COLO668 (cell line): ENCODE measurements around the gene BAG5.

ENCODE experiments used
- DNase-seq: peaks from one replicate; lab custom pipeline; 2025; ENCODE audit not compliant: unreplicated experiment; lab: John Stamatoyannopoulos, UW

The BAG5 gene

DNA sequence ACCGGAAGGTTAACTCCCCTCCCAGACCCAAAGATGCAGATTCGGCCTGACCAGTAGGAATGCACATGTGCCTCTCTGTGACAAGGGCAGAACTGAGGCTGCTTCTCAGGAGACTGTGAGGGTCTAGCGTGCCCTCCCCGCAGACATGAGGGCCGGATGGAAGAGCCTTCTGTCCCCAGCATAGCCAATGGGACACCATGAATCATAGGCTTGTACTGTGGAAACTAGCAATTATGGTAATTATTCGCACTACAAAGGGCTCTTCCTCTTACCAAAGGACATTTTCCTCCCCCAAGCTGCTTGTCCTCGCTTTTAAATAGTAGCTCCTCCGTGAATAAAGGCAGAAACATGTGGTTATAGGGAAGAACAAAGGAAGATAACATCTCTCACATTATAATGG is 6.5 kb upstream of the BAG5 start:
- DNase-seq: no peak

DNA sequence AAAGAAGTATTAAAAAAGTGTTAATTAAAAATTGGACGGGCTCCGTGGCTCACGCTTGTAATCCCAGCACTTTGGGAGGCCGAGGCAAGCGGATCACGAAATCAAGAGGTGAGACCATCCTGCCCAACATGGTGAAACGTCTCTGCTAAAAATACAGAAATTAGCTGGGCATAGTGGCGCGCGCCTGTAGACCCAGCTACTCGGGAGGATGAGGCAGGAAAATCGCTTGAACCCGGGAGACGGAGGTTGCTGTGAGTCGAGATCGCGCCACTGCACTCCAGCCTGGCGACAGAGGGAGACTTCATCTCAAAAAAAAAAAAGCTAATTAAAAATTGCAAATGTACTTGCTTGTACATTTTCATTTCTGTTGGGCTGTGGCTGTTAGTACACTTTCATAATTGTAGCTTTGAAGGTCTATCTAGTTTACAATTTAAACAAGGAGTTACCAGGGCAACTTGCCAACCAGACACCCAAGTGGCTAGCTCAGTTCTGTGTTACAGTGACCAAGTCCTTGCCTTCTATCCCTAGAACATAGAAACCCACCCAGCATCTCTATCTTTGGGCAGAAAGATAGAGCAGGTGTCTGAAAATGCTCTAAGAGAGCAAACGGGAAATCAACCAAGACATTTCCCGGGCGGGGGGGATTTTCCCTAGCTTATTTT is 1.5 kb upstream of the BAG5 start:
- DNase-seq: no peak

DNA sequence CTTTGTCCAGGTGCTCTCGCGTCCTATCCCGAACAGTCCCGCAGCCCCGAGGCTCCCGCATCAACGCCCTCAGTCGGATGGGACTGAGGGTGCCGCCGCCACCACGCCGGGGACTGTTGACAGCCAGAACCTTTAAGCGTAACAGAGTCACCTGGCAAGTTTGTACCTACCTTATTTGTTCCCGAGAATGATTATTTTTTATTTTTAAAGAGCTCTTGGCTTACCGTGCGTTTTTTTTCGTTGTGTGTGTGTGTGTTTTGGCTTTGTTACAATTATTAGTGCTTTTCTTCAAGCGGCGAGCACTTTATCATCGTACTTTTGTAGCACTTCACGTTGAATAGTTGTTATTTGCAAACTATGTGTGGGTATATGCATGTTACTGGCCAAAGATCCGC is 766 bp upstream of the BAG5 start:
- no peak for DNase-seq

DNA sequence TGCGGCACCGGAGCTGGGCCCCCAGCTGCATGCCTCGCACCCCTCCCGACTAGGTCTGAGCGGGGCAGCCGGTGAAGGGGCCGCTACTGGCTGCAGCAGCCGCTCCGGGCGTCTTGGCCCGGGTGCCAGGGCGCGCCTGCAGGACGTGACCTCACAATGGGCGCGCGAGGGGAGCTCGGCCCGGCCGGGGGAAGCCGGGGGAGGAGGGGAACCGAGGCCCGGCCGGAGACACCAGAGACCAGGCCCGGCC is 353 bp downstream of the BAG5 start:
- peak; percentile 77 for DNase-seq

DNA sequence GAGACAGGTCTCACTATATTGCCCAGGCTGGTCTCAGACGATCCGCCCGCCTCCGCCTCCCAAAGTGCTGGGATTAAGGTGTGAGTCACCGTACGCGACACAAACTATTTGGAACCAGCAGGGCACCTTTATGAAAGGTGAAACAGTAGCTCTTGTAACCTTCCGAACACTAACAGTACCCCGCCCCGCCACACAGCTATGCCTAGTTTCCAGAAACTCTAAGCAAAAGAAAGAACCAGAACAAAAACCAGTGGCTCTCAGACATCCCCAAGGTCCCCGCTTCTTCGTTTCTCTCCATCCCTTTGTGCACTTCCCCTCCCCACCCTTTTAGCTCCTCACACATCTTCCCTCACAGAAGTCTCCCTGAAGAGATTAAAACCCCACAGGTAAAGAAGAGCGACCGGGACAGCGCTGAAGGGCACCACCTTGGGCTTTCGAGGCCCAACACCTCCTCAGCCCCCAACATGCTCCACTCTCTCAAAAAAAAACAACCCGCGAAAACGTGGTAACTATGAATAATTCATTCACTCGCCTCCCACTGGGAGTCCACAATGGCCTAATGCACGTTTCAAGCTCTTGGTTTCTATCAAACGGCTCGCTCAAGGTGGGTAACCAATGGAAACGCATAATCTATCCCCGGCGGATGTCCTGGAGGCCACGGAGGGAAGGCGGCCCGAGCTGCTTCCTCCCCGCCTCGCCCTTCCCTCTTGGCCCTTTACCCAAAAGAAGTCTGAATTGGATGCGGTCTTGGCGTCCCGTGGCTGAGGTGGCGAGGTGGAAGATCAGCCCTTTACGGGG is 877 bp downstream of the BAG5 start:
- DNase-seq: peak; percentile 52

DNA sequence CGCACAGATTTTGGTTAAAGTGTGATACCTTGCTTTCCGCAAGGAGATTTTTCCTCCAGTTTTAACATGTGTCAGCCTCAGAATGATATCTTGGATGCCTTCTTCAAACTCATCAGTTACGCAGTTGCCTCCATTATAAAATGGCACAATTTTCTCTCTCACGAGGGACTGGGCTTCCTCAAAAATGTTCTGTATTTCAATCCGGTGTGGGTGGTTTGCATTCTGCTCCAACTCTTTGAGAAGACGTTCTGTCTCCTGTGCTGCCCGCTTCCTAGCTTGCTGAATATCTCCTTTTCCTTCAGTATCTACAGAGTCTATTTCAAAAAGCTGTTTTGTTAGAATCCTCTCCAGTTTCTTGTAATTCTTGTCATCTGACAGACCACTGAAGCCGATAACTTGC is 1.8 kb downstream of the BAG5 start:
- DNase-seq: no peak

DNA sequence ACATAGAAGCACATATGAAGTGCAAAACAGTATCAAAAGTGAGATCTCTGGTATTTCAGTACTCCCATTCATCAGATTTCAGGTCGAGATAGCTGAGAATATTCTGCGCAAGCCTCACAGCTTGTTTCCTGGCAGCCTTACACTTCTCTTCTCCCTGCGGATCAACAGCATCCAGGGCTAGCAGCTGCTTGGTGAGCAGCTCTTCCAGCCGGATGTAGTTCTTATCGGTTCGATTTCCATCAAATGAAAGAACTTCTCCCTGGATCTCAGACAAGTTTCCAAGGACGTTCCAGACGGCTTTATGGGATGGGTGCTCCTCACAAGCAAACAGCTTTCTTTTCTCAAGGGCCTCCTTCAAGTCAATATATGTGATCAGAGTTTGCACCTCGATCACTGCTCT is 2.7 kb downstream of the BAG5 start:
- DNase-seq: no peak

DNA sequence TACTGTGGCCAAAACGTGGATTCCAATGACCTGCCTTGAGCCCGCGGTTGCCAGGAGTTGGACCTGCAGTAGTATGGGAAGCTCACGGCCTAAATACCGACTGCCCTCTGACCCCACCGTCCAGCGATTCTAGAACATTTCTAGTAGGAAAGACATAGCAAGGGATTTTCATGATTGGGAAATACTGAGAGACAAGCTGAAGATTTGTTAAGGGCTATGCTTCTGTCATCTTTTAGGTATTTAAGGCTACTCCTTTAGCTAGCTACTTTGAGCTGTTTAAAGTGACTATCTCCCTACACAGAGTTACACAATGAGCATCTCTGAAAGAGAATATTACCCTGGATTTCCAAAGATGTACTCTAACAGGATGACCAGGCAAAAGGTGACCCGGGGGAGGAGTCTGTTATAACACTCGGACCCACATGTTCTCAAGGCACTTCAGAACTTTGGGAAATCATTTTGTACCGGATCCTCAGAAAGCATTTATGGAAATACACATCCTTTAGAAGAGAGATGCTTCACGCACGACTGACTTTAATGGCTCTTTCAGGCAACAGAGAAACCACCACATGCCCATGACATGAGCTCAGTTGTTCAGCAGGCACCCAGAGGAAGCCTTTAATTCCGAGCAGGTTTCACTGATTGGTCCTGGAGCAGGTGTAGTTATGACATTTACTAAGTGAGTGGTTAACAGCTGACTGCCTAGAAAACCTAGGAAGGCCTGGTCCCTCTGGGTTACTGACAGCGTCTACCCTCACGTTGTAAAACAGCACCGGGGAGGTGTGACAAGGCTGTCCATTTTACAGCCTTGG is 4.2 kb downstream of the BAG5 start:
- DNase-seq: peak; percentile 53

DNA sequence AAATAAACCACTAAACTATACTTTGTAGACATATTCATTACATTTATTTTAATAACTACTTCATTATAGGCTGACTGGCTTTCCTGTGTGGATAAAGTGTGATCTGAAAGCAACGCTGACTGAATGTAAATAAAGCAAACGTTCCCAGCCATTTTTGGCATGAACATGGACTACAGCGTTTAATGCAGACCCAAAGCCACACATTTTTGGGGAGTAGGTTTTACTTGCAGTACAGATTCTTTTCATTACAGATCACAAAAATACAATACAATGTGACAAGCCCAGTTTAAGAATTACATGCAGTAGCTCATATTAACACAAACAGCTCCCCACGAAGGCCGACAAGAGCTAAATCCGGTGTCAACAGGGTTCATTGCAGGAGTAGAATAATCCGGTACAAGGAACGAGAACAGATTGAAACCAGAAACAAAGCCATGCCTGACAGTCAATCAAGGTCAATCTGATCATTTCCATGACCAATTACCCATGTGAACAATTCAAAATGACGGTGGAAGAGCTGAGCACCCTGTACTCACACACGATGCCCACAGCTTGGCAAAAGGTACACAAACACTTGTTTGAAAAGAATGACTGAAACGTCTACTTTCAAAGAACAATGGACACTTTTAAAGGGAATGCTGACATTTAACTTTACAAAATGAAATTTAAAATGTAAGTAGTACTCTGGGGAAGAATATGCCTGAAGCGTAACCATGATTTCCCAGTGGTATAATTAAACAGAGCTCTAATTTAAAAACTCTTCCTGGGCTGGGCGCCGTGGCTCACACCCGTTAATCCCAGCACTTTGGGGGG is 5.3 kb downstream of the BAG5 start:
- DNase-seq: no peak

DNA sequence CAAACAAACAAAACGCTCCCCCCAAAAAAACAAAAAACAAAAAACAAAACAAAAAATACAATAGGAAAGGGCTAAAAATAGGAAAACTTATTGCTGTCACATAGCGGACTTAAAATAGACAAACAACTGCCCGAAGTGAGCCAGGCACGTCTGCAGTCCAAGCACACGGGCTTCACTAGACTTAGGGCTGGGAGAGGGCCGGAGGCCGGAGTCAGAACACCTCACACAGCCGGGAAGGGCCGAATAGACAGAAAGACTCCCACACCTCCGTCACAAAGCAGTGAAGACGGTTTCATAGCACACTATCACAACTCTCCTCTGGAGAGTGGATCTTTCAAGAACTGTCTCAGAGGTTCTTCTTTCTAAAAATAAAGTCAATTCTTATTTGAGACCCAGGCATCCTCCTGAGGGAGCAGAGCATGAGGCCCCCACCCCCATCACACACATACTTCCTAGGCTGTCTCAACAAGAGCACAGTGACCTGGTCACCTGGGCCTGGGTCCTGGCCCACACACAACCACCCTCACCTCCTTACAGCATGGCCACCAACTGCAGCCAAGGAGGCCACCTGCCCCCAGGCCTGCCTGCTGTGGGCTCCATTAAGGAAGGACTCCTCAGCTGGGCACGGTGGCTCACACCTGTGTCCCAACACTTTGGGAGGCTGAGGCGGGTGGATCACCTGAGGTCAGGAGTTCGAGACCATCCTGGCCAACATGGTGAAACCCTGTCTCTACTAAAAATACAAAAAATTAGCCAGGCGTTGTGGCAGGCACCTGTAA is 6.7 kb downstream of the BAG5 start:
- no peak for DNase-seq

DNA sequence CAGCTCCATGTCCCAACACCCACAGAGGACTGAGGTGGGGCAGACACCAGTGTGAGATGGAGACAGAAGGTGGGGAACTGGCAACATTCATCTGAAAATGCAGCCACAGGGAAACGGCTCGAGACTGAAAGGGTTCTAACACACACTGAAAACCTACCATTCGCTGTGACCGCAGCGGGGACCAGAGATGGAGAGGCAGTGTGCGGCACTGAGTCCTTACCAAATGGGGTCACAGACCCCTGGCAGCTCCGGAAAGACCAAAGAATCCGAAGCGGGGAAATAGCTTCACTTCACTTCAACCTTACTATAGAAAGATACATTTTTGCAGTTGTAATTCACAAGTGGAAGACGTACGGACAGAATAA is 9.6 kb downstream of the BAG5 start:
- DNase-seq: no peak

DNA sequence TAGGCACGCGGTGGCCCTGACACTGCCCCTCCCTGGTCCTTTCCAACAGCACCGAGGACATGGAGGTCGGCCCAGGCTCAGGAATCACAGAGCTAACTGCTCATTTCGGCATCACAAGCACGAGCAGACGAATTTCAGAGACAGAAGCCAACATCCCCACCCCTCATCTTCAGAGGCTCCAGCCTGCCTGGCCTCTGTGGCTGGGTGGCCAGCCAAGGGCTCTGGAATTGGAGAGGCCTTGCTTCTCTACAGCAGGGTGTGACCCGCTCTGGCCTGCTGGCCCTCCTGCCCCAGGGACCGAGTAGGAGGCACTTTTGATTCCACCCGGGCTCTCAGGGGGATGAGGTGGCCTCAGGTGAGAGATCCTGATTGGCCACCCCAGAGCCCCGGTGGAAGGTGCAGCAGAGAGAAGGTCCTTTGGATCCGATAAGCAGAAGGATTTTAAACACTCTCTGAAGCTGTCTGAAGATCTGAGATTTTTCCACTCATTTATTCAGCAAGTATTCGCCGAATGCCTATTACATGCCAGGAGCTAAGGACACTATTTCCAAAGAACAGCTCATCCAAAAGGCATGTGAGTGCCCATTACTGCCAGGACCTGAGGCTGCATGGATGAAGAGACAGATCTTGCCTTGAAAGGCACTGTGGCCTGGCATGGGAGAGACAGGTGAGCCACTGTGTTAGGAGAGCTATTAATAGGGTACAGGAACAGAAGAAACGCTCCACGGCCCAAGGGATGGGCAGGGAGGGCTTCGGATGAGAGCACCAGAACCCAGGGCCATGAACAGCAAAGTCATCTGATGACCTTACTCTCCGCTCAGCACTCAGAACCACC is 10.2 kb downstream of the BAG5 start:
- no peak for DNase-seq

DNA sequence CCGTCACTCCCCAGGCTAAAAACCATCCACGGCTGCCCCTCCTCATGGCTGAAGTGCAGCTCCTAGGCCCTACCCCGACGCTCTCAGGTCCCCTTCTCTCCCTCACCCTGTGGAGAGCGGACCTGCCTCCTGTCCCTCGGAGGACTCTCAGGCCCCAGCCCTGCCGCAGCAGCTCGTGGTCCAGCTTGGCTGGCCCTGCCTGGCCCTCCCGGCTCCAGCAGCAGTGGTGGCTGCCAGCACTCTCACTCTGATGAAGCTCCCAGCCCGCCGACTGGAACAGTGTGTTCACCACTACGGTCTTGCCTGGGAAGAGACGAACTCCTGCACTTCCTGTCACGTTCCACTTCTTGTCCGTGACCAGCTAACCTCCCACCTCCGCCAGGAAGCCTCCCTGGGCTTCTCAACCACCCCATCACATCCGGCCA is 11.1 kb downstream of the BAG5 start:
- no peak for DNase-seq

DNA sequence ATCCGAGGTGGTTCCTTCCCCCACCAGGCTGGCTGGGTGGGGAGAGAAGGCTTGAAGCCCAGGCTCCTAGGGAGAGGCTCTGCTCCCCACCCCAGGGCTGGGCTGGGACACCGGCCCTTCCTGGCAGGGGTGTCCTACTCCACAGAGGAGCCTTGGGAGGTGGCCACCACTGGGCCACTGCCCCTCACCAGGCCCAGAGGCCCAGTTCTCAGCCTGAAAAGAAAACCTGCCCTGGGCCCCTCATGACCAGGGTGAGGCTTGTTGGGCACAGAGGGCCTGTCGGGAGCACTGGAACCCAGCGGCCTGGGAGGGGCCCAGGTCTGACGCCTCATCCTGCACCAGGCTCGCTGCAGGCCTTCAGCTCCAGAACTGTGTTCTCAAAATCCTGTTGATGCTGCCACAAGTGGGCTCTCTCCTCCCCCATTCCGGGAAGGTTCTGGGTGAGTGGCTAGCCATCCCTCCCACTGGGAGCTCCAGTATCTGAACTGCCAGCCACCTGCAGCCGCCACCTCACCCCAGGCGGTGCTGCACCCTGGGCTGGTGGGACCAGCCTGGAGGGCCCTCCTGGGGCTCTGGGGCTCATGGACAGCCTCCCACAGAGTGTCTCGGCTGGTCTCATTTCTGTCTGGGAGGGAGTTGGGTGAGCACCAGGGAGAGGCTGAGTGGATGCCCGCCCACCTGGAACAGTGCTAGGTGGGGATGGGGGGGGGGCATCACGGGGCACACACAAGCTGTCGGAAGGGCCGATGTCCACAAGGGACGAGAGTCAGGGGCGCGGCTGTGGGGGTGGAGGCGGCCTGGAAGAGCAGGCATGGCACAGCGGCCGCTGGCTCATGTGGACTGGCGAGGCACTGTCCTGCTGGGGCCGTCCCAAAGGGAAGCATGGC is 11.8 kb downstream of the BAG5 start:
- peak; percentile 69 for DNase-seq

DNA sequence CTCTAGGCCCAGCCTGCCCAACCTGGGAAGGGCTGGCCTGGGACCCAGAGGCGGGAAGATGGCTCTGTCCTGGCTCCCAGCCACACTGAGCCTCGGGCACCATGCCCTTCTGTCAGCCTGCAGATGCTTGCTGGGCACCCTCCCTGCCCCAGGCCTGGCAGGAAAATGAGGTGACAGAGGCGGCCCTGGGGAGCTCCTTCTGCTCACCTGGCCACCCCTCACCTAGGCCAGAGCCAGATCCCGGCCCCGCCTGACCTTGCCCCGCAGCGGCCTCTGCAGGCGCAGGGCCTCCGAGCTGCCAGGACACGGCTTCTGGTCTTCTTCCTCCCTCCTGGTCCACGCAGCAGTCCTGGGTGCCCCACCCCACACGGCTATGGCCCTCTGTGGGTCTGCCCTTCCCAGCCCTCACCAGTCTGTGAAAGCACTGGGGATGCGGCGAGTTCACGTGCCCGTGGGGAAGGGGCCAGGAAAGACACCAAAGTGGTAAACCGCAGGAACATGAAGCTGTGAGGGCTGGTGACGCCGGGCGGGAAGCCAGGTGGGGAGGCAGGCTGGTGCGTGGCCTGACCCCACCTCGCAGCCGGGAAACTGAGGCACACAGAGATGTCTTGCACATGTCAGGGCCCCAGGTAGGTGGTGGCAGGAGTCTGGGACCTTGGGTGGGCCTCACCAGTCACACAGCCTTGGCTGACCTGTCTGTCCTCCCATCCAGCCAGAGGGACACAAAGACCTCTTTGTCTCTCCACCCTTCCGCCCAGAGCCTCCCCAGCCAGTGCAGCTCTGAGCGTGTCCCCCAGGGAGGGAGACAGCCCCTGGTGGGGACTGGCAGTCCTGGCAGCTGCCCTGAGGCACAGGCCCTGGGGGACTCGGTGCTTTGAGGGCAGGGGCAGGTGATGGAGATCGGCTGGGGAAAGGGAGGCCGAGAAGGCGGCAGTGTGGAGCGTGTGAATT is 12.8 kb downstream of the BAG5 start:
- DNase-seq: no peak

DNA sequence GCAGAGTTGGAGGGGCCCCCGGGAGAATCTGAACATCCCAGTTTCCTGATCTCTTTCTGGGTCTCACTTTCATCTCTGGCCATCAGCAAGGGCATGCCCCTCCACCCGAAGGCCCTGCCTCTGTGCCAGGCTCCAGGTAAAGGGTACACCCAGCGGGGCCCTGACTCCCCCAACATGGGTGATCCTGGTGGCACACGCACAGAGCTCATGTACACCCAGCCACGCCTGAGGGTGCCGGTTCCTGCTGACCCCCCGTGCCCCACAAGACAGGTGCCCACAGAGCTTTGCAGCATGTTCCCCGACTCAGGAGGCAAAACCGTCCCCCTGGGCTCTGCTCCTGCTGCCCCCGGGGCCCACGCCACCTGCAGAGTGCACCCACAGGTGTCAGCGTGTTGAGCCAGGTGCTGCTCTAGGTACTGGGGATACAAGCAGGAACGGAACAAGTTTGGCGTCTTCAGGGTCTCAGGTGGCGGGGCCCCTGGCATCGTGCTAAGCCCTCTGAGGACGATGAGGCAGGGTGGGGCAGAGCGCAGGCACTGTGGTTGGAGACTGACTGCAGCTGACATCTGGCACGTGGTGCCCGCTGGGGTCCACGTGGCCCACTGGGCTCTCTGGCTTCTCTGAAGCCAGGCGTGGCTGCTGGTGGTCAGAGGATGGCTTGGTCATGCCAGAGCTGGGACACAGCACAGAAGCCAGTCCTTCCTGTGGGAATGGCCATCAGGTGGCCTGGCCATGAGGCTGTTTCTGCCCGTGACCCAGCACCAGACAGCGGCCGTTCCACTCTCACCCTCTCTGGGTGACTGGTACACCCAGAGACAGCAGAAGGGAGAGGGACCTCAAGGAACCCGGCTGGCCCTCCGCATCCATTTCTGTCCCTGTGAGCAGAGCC is 13.8 kb downstream of the BAG5 start:
- no peak for DNase-seq
